CD14-positive monocyte (primary cell): Measurements from ENCODE around the gene KMT2B. TPM values are rescaled to one million over a fixed set of nuclear protein-coding genes. Genes with fewer than 3 reads are reported as not detected.
A peak's percentile ranks its signal among the peaks of the same experiment; 100 is the strongest.

ENCODE experiments used
- DNase-seq, 3 donors: peaks; one replicate each; pipeline ENCODE4 v3.0.0-alpha.2; 2011 to 2022
- H2AFZ ChIP-seq: 2 replicates; pipeline ENCODE4 v1.6.0; 2012; ENCODE audit warnings: mild to moderate bottlenecking, low read depth, low read length, inconsistent platforms; ENCODE audit not compliant: insufficient read depth, poor library complexity, severe bottlenecking
- H3K27ac ChIP-seq, 2 donors: 1 replicate in 1 of 2; 2 replicates in 1 of 2; pipeline ENCODE4 v1.5.1; 2012 to 2013; ENCODE audit warnings: low read length in 2 of 2, control low read depth in 1 of 2, inconsistent platforms in 1 of 2, low read depth in 1 of 2, mild to moderate bottlenecking in 1 of 2
- H3K27me3 ChIP-seq, 2 donors: one replicate each; pipeline versions ENCODE4 v1.6.0 to v1.6.1; 2011 to 2013; ENCODE audit warnings: low read length in 2 of 2; ENCODE audit not compliant: control insufficient read depth in 2 of 2, insufficient read depth in 2 of 2
- H3K36me3 ChIP-seq, 2 donors: replicated peaks in 1 of 2; 1 replicate in 1 of 2; 2 replicates in 1 of 2; pipeline versions ENCODE4 v1.5.1 to v1.6.1; 2012 to 2013; ENCODE audit warnings: low read length in 2 of 2, control low read depth in 1 of 2, inconsistent platforms in 1 of 2, mild to moderate bottlenecking in 1 of 2; ENCODE audit not compliant: insufficient read depth in 2 of 2, control insufficient read depth in 1 of 2
- H3K4me1 ChIP-seq, 2 donors: 1 replicate in 1 of 2; 2 replicates in 1 of 2; pipeline versions ENCODE4 v1.5.1 to v1.6.1; 2012 to 2013; ENCODE audit warnings: low read length in 2 of 2, control low read depth in 1 of 2, inconsistent platforms in 1 of 2, mild to moderate bottlenecking in 1 of 2, moderate library complexity in 1 of 2; ENCODE audit not compliant: insufficient read depth in 2 of 2, control insufficient read depth in 1 of 2
- H3K4me2 ChIP-seq: replicated peaks from 2 replicates; pipeline ENCODE3; 2012; ENCODE audit warnings: low read length, moderate library complexity, mild to moderate bottlenecking; ENCODE audit not compliant: poor library complexity, severe bottlenecking; ENCODE audit errors: extremely low read depth
- H3K4me3 ChIP-seq, 3 experiments: fragments of 200-600 bp in 1 of 3; sonication (generic) in 1 of 3; replicated peaks in 1 of 3; 1 replicate in 2 of 3; 2 replicates in 1 of 3; pipeline ENCODE4 v1.5.1; 2011 to 2013; ENCODE audit warnings: low read length in 3 of 3, mild to moderate bottlenecking in 3 of 3, control low read depth in 2 of 3, low read depth in 2 of 3, inconsistent platforms in 1 of 3, moderate library complexity in 1 of 3
- H3K79me2 ChIP-seq: 2 replicates; pipeline ENCODE4 v1.6.0; 2012; ENCODE audit warnings: mild to moderate bottlenecking, control low read depth, inconsistent platforms, low read length, moderate library complexity; ENCODE audit not compliant: insufficient read depth
- H3K9ac ChIP-seq: 2 replicates; pipeline ENCODE4 v1.6.0; 2017; ENCODE audit warnings: low read length, mild to moderate bottlenecking; ENCODE audit not compliant: insufficient read depth, poor library complexity, severe bottlenecking
- H3K9me3 ChIP-seq, 2 donors: replicated peaks in 1 of 2; 1 replicate in 1 of 2; 2 replicates in 1 of 2; pipeline versions ENCODE4 v1.5.1 to v1.6.1; 2012 to 2013; ENCODE audit warnings: low read length in 2 of 2, control low read depth in 1 of 2; ENCODE audit not compliant: control insufficient read depth in 1 of 2, insufficient read depth in 1 of 2
- H4K20me1 ChIP-seq: 2 replicates; pipeline ENCODE4 v1.6.0; 2012; ENCODE audit warnings: mild to moderate bottlenecking, low read length, control low read depth, moderate library complexity; ENCODE audit not compliant: insufficient read depth
- H3K27ac Mint-ChIP-seq, 7 donors: one replicate each; pipeline ENCODE4 v1.8.0; 2020; ENCODE audit warnings: mild to moderate bottlenecking in 7 of 7, mixed read lengths in 7 of 7, moderate library complexity in 6 of 7, inconsistent platforms in 2 of 7
- H3K27me3 Mint-ChIP-seq, 3 donors: one replicate each; pipeline ENCODE4 v1.8.0; 2021 to 2022; ENCODE audit warnings: low read depth in 3 of 3, mild to moderate bottlenecking in 3 of 3, mixed read lengths in 3 of 3, moderate library complexity in 3 of 3, inconsistent platforms in 1 of 3
- H3K36me3 Mint-ChIP-seq, 2 donors: one replicate each; pipeline ENCODE4 v1.8.0; 2020; ENCODE audit warnings: mixed read lengths in 2 of 2, inconsistent platforms in 1 of 2, mild to moderate bottlenecking in 1 of 2
- H3K4me1 Mint-ChIP-seq: one replicate; pipeline ENCODE4 v1.8.0; 2020; ENCODE audit warnings: mild to moderate bottlenecking, mixed read lengths
- H3K4me3 Mint-ChIP-seq, 2 donors: one replicate each; pipeline ENCODE4 v1.8.0; 2020; ENCODE audit warnings: mild to moderate bottlenecking in 2 of 2, mixed read lengths in 2 of 2, moderate library complexity in 1 of 2
- H3K9me3 Mint-ChIP-seq, 7 donors: one replicate each; pipeline ENCODE4 v1.8.0; 2020 to 2022; ENCODE audit warnings: mixed read lengths in 7 of 7, mild to moderate bottlenecking in 6 of 7, moderate library complexity in 6 of 7, inconsistent platforms in 2 of 7
- WGBS: methylation state at CpG from one replicate; pipeline ENCODE4 v1.1.5; 2013; ENCODE audit warnings: missing lambda C conversion rate; ENCODE audit not compliant: insufficient coverage; 5-methylcytosine and 5-hydroxymethylcytosine counted together
- intact Hi-C, 2 donors: fragments of 100-400 bp; cut with micrococcal nuclease; formaldehyde crosslinking; loops; one replicate each; pipeline versions ENCODE4 v1.15.0 to v1.15.1; 2023
- polyA plus RNA-seq, 3 donors: library from polyadenylated mRNA; depleted of rRNA in 1 of 3; unstranded in 2 of 3; stranded (reverse) in 1 of 3; fragments of 300-500 nt in 2 of 3; fragments of >200 nt in 1 of 3; fragmentation: Illumina TruSeq in 2 of 3; gene quantifications; 1 replicate in 2 of 3; 2 replicates in 1 of 3; pipeline ENCODE4 v1.2.3, GENCODE V29; 2012 to 2021
- TF ChIP-seq, protein P1 (sequence below): fragments of 200-600 bp; IDR thresholded peaks from one replicate; pipeline ENCODE4 v1.8.0; 2022; ENCODE audit warnings: antibody characterized with exemption, mild to moderate bottlenecking

The KMT2B gene
- polyA plus RNA-seq, 3 donors, result 0.32 to 63.6 (median 0.65) TPM

DNA sequence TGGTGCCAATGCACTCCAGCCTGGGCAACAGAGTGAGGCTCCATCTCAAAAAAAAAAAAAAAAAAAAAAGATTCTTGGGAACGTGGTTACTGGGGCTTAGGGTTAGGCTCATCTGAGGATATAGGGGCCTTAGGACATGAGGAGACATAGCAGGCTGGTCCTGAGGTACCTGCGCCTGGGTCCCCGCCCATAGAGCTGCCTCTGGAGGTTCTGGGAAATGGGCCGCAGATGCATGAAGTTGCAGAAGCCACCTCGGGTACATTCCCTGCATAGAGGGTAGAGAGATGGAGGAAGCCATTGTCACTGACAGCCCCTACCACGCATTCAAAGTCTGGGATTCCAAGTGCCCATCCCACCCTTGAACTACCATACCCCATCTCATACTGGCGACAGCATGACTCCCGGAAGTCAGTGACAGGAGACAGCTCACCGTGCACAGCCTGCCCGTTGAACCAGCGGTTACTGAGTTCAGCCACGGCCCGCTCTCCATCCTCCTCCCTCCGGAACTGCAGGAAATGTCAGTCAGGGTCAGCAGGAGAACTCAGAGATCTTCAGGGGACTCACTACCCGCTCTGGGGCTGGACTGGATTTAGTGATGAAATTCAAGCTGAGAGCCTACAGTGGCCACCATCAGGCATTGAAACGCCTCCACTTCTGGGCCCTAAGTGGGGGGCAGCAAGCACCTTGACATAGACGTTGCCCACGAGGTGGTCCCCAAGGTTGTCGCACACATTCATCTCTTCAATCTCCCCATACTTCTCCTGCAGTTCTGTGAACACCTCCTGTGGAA lies 26.0 kb downstream of the KMT2B start:
- no peaks in the 10 kb centered on the region for H3K27me3 Mint-ChIP-seq
- WGBS, result 96% methylated on average over 12 of the region's 19 CpGs

More for the DNA sequence above, 26.0 kb downstream of the KMT2B start:
- peak overlapping the region; percentile 50 to 99 for H3K4me3 Mint-ChIP-seq
- TF ChIP-seq, protein P1, sequence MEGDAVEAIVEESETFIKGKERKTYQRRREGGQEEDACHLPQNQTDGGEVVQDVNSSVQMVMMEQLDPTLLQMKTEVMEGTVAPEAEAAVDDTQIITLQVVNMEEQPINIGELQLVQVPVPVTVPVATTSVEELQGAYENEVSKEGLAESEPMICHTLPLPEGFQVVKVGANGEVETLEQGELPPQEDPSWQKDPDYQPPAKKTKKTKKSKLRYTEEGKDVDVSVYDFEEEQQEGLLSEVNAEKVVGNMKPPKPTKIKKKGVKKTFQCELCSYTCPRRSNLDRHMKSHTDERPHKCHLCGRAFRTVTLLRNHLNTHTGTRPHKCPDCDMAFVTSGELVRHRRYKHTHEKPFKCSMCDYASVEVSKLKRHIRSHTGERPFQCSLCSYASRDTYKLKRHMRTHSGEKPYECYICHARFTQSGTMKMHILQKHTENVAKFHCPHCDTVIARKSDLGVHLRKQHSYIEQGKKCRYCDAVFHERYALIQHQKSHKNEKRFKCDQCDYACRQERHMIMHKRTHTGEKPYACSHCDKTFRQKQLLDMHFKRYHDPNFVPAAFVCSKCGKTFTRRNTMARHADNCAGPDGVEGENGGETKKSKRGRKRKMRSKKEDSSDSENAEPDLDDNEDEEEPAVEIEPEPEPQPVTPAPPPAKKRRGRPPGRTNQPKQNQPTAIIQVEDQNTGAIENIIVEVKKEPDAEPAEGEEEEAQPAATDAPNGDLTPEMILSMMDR, result no peak
- Histone ChIP-seq H3K4me3 (peak overlapping the region in 2 of 3 experiments; percentile 77 to 92), H3K9ac (no peak overlapping the region), H3K27me3 (no peaks in the 10 kb centered on the region), H3K36me3 (peaks cover 6 to 8% of the 10 kb centered on the region in 2 donors), H4K20me1 (peaks cover 15% of the 10 kb centered on the region), H2AFZ (no peak overlapping the region), H3K4me1 (peaks cover 63 to 80% of the 10 kb centered on the region in 2 donors), H3K4me2 (peak overlapping the region; percentile 96), H3K79me2 (peaks cover 59% of the 10 kb centered on the region), H3K9me3 (no peaks in the 10 kb centered on the region), H3K27ac (peak overlapping the region; percentile 97 to 98)
- DNase-seq, result no peak
- peaks cover 11 to 21% of the 10 kb centered on the region in 2 donors for H3K36me3 Mint-ChIP-seq
- peak overlapping the region; percentile 98 to 100 (median 100) for H3K27ac Mint-ChIP-seq
- peaks cover 53% of the 10 kb centered on the region for H3K4me1 Mint-ChIP-seq
- intact Hi-C loops, result loop anchor here (2.0 to 10.0 kb wide), 9 partner anchors 33 to 1591 kb away; partner anchors contain the start of genes ARHGAP33 (in 1 of the 2), CAPNS1 (in 1 of the 2), COX6B1 (in 1 of the 2) and ETV2 (in 1 of the 2)
- no peaks in the 10 kb centered on the region for H3K9me3 Mint-ChIP-seq
